Stomach (tissue), 4 donors: ENCODE measurements around the gene ABCC9.

Experiments
- CTCF ChIP-seq, 7 experiments: fragments of 450-650 bp in 4 of 7; fragments of 200-600 bp in 3 of 7; sonication (generic) in 3 of 7; IDR thresholded peaks; one replicate each; pipeline ENCODE4 v1.5.1; 2016 to 2019; ENCODE audit warnings: antibody characterized with exemption in 7 of 7, control low read depth in 2 of 7, mild to moderate bottlenecking in 1 of 7
- EP300 ChIP-seq: sonication (generic); formaldehyde crosslinking; IDR thresholded peaks from one replicate; pipeline ENCODE4 v1.6.1; 2017; ENCODE audit warnings: antibody characterized with exemption
- POLR2A ChIP-seq, 4 donors: fragments of 450-650 bp; IDR thresholded peaks; one replicate each; pipeline ENCODE4 v1.6.1; 2016; ENCODE audit warnings: antibody characterized with exemption in 4 of 4, control low read depth in 2 of 4, mild to moderate bottlenecking in 1 of 4, moderate library complexity in 1 of 4
- POLR2AphosphoS5 ChIP-seq, 3 donors: sonication (generic); formaldehyde crosslinking; IDR thresholded peaks; one replicate each; pipeline ENCODE4 v1.6.1; 2016; ENCODE audit warnings: antibody characterized with exemption in 3 of 3

- TF ChIP-seq CTCF (IDR thresholded peaks at IDR 0.05) (no peak), POLR2AphosphoS5 (IDR thresholded peaks at IDR 0.05) (no peak), POLR2A (IDR thresholded peaks at IDR 0.05) (no peak), EP300 (no peak)
These were observed 27.4 kb downstream of the ABCC9 start for GRCh38 chr12:21913823-21914222.
